A549 (cell line): ENCODE results near the gene GNG5. TPM values are rescaled to one million over a fixed set of nuclear protein-coding genes. Genes with fewer than 3 reads are reported as not detected.

Experiments
- ATAC-seq, 2 experiments: fragments of 200-7000 bp in 1 of 2; fragments of >200 bp in 1 of 2; cut with Nextera tagmentation in 1 of 2; cut with Tn5 transposase in 1 of 2; 3 replicates each; pipeline versions ENCODE4 v1.8.0 to v1.9.1; 2018 to 2020; ENCODE audit warnings: mild to moderate bottlenecking in 1 of 2, moderate library complexity in 1 of 2
- CTCF ChIA-PET: fragments of 300-600 bp; sonication (Branson Sonifier 250); formaldehyde crosslinking; extraction: SDS; loops from one replicate; lab custom pipeline; 2021; ENCODE audit warnings: antibody characterized with exemption, inconsistent platforms; lab: Yijun Ruan, JAX
- POLR2A ChIA-PET: fragments of 350-600 bp; formaldehyde crosslinking; extraction: SDS; loops from one replicate; lab custom pipeline; 2021; ENCODE audit warnings: antibody characterized with exemption, inconsistent platforms; lab: Yijun Ruan, JAX
- DNase-seq, 2 experiments: peaks; one replicate each; pipeline versions ENCODE4 v3.0.0 to v3.0.0-alpha.2; 2011 to 2016; ENCODE audit warnings: low read depth in 1 of 2, low spot score in 1 of 2
- FAIRE-seq: peaks from 2 replicates; lab custom pipeline; 2011; peaks lifted over from hg19 to GRCh38; lab: Jason Lieb, UNC
- H3K27ac ChIP-seq, 2 experiments: fragments of >200 bp; sonication (Bioruptor Twin); formaldehyde crosslinking; 3 replicates each; pipeline ENCODE4 v1.5.1; 2016 to 2017
- H3K4me1 ChIP-seq: fragments of >200 bp; sonication (Bioruptor Twin); formaldehyde crosslinking; 3 replicates; pipeline ENCODE4 v1.6.1; 2016
- H3K4me2 ChIP-seq: fragments of >200 bp; sonication (Bioruptor Twin); formaldehyde crosslinking; 3 replicates; pipeline ENCODE4 v1.6.1; 2016
- H3K4me3 ChIP-seq: fragments of >200 bp; sonication (Bioruptor Twin); formaldehyde crosslinking; 3 replicates; pipeline ENCODE4 v1.5.1; 2016
- H3K9me3 ChIP-seq: fragments of >200 bp; sonication (Bioruptor Twin); formaldehyde crosslinking; 3 replicates; pipeline ENCODE4 v1.6.1; 2016
- BHLHE40 ChIP-seq: IDR thresholded peaks from 2 replicates; pipeline ENCODE4 v1.6.1; 2012; ENCODE audit warnings: low read depth, low read length, inconsistent platforms
- CHD2 ChIP-seq: fragments of 150-350 bp; IDR thresholded peaks from 2 replicates; pipeline ENCODE4 v1.6.1; 2014; ENCODE audit warnings: low read length; ENCODE audit not compliant: partially characterized antibody
- FOSL2 ChIP-seq, 2 experiments: fragments of 450-650 bp in 1 of 2; fragments of >200 bp in 1 of 2; sonication (Bioruptor Twin) in 1 of 2; formaldehyde crosslinking; IDR thresholded peaks; 2 replicates each; pipeline versions ENCODE4 v1.5.0 to v1.6.1; 2016 to 2020; ENCODE audit warnings: mild to moderate bottlenecking in 1 of 2, moderate library complexity in 1 of 2
- GATA3 ChIP-seq: IDR thresholded peaks from 2 replicates; pipeline ENCODE4 v1.6.1; 2012; ENCODE audit warnings: borderline replicate concordance
- KDM1A ChIP-seq: fragments of 200-600 bp; sonication (generic); IDR thresholded peaks from 2 replicates; pipeline ENCODE4 v1.6.1; 2016; ENCODE audit warnings: low read depth, mild to moderate bottlenecking
- KDM5A ChIP-seq: fragments of 200-600 bp; sonication (generic); IDR thresholded peaks from 2 replicates; pipeline ENCODE4 v1.6.1; 2016; ENCODE audit warnings: antibody characterized with exemption, mild to moderate bottlenecking
- MAZ ChIP-seq: fragments of 150-350 bp; IDR thresholded peaks from 2 replicates; pipeline ENCODE4 v1.6.1; 2014; ENCODE audit warnings: antibody characterized with exemption, low read depth, low read length, borderline replicate concordance
- NFE2L2 ChIP-seq: fragments of 150-350 bp; conservative IDR thresholded peaks from 2 replicates; pipeline ENCODE4 v1.6.1; 2014; ENCODE audit warnings: low read length
- NPAS2 ChIP-seq: fragments of 250-450 bp; sonication (Bioruptor Pico); IDR thresholded peaks from 2 replicates; pipeline ENCODE4 v1.8.0; 2022; ENCODE audit warnings: mild to moderate bottlenecking, moderate library complexity, borderline replicate concordance
- PBX3 ChIP-seq: IDR thresholded peaks from 2 replicates; pipeline ENCODE4 v1.6.1; 2012
- PHF8 ChIP-seq: fragments of 200-600 bp; sonication (generic); IDR thresholded peaks from 2 replicates; pipeline ENCODE4 v1.6.1; 2016; ENCODE audit warnings: low read depth, mild to moderate bottlenecking, antibody characterized with exemption, moderate library complexity, borderline replicate concordance
- POLR2A ChIP-seq: IDR thresholded peaks from 2 replicates; pipeline ENCODE4 v1.6.1; 2012; ENCODE audit warnings: mild to moderate bottlenecking, low read length
- RARB ChIP-seq: fragments of 250-450 bp; sonication (Bioruptor Pico); IDR thresholded peaks from 2 replicates; pipeline ENCODE4 v1.8.0; 2021; ENCODE audit warnings: mild to moderate bottlenecking, moderate library complexity
- RFX5 ChIP-seq: fragments of 450-650 bp; IDR thresholded peaks from 2 replicates; pipeline ENCODE4 v1.7.1; 2014; ENCODE audit warnings: antibody characterized with exemption, mild to moderate bottlenecking, moderate library complexity
- SMC3 ChIP-seq: fragments of >200 bp; sonication (Bioruptor Twin); formaldehyde crosslinking; IDR thresholded peaks from 3 replicates; pipeline ENCODE4 v1.6.1; 2018; ENCODE audit warnings: inconsistent platforms
- SREBF2 ChIP-seq: fragments of 450-650 bp; IDR thresholded peaks from 2 replicates; pipeline ENCODE4 v1.6.1; 2014; ENCODE audit warnings: mild to moderate bottlenecking, moderate library complexity
- USF2 ChIP-seq: fragments of 450-650 bp; IDR thresholded peaks from 2 replicates; pipeline ENCODE4 v1.6.1; 2014; ENCODE audit warnings: antibody characterized with exemption
- ZC3H11A ChIP-seq: fragments of 450-650 bp; IDR thresholded peaks from 2 replicates; pipeline ENCODE4 v1.6.1; 2014; ENCODE audit warnings: antibody characterized with exemption, mild to moderate bottlenecking
- ZSCAN20 ChIP-seq: fragments of 250-450 bp; sonication (Bioruptor Pico); IDR thresholded peaks from 2 replicates; pipeline ENCODE4 v1.8.0; 2022; ENCODE audit warnings: mild to moderate bottlenecking, moderate library complexity
- WGBS: methylation state at CpG from one replicate; pipeline ENCODE4 v1.1.6; 2017; ENCODE audit errors: missing lambda C conversion rate; 5-methylcytosine and 5-hydroxymethylcytosine counted together
- polyA plus RNA-seq, 4 experiments: library from polyadenylated mRNA; depleted of rRNA in 3 of 4; stranded (reverse); fragments of >200 nt; fragmentation: RNase III in 1 of 4; extraction: RNeasy Plus Mini Kit Qiagen cat#74134 plus additional on column Dnase treatment in 1 of 4; gene quantifications; 2 replicates in 3 of 4; 3 replicates in 1 of 4; pipeline ENCODE4 v1.2.3, GENCODE V29; 2011 to 2017
- TF ChIP-seq, protein P1 (sequence below): fragments of 250-450 bp; sonication (Bioruptor Pico); IDR thresholded peaks from 2 replicates; pipeline ENCODE4 v1.5.0; 2020; ENCODE audit warnings: low read depth, mild to moderate bottlenecking, moderate library complexity
- TF ChIP-seq, protein P2 (sequence below): IDR thresholded peaks from 2 replicates; pipeline ENCODE4 v1.6.1; 2012; ENCODE audit warnings: low read depth, borderline replicate concordance
- TF ChIP-seq, protein P3 (sequence below): fragments of >200 bp; sonication (Bioruptor Twin); formaldehyde crosslinking; IDR thresholded peaks from 3 replicates; pipeline ENCODE4 v1.6.1; 2016

The GNG5 gene
- polyA plus RNA-seq, 2 of the 4 experiments (the other 2 are of a cell fraction), result 59.3 to 135 TPM

GRCh38 chr1:84504580-84505492 lies 1.5 kb downstream of the GNG5 start:
- TF ChIP-seq, protein P1, sequence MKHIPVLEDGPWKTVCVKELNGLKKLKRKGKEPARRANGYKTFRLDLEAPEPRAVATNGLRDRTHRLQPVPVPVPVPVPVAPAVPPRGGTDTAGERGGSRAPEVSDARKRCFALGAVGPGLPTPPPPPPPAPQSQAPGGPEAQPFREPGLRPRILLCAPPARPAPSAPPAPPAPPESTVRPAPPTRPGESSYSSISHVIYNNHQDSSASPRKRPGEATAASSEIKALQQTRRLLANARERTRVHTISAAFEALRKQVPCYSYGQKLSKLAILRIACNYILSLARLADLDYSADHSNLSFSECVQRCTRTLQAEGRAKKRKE (CRISPR knock-in tag), result no peak
- TF ChIP-seq KDM5A (no peak), ZSCAN20 (CRISPR knock-in tag) (no peak), CHD2 (no peak), PBX3 (no peak), RFX5 (no peak), USF2 (no peak), NPAS2 (CRISPR knock-in tag) (no peak), GATA3 (no peak), KDM1A (no peak), ZC3H11A (no peak)
- TF ChIP-seq, protein P2, sequence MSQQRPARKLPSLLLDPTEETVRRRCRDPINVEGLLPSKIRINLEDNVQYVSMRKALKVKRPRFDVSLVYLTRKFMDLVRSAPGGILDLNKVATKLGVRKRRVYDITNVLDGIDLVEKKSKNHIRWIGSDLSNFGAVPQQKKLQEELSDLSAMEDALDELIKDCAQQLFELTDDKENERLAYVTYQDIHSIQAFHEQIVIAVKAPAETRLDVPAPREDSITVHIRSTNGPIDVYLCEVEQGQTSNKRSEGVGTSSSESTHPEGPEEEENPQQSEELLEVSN, result no peak
- H3K4me3 ChIP-seq, result peak overlapping the region; percentile 79
- H3K9me3 ChIP-seq, result 0 out of 3 replicates have a peak, but pooled peaks cover 4% of the 10 kb centered on the region
- CTCF ChIA-PET, result interaction anchor here (1.5 to 1.6 kb wide), 2 partner anchors 115 to 249 kb away, joined by 3 to 6 read pairs; no protein-coding TSS in a partner anchor
- DNase-seq, result peak in 1 of 2 experiments; percentile 4
- H3K4me1 ChIP-seq, result peaks cover 22% of the 10 kb centered on the region; the same call in 2 of the 3 replicates
- ATAC-seq, result no peak
- 11% methylated on average over 17 of the region's 17 CpGs for WGBS
- H3K27ac ChIP-seq, result peak overlapping the region; percentile 94 to 99
- peak overlapping the region; percentile 92 for H3K4me2 ChIP-seq
- POLR2A ChIA-PET, result interaction anchor here (1.1 to 1.9 kb wide), 4 partner anchors 26 to 207 kb away, joined by 3 to 27 read pairs (median 13); partner anchors contain the start of gene CTBS
- no peak for FAIRE-seq

- 92% methylated on average over 5 of the region's 5 CpGs for WGBS
- CTCF ChIA-PET, result interaction anchor here (1.6 kb wide), 1 partner anchor 117 kb away, joined by 6 read pairs; no protein-coding TSS in a partner anchor
- POLR2A ChIA-PET, result no interaction called here
- no peak for DNase-seq
- Histone ChIP-seq H3K9me3 (no peaks in the 10 kb centered on the region), H3K27ac (no peak overlapping the region), H3K4me2 (no peak overlapping the region), H3K4me3 (no peak overlapping the region), H3K4me1 (peaks cover 22% of the 10 kb centered on the region; the same call in 2 of the 3 replicates)
- FAIRE-seq, result no peak
- no peak for ATAC-seq
- no peak for TF ChIP-seq GATA3
Measured at GRCh38 chr1:84502927-84503326, 3.5 kb downstream of the GNG5 start.

DNA sequence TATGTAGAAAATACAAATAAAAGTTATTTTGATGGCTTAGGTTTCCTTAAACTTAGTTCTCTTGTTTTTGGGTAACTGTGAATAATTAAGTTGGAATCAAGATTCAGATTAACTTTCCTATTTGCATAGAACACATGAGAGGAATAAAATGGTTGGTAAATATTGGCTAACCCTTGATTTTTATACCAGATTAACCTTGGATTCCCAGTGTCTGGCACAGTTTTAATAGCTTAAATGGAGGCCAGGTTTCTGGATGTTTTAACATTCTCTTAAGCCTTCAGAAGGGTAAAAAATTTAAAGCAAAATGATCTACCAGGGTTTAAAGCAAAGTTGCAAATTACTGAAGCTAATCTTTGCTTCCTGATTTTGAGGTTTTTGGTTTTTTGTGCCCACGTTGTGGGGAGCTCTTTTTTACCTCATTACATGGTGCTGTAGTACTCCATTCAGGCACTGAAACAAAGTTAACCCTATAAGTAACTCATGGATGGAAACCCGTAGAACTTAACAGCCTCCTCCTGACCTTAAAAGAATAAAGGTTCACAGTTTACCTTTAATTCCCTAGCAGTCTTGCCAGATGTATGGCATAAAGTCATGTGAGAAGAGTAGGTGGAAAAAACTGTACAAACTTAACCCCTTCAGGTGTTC lies 8.6 kb downstream of the GNG5 start:
- Histone ChIP-seq H3K27ac (no peak overlapping the region), H3K4me2 (no peak overlapping the region), H3K4me1 (no peaks in the 10 kb centered on the region; the same call in 2 of the 3 replicates), H3K4me3 (no peak overlapping the region), H3K9me3 (no peaks in the 10 kb centered on the region)
- POLR2A ChIA-PET, result interaction anchor here (0.8 kb wide), 1 partner anchor 8 kb away, joined by 3 read pairs; the partner anchor contains the start of genes GNG5 and SPATA1
- 56% methylated on average over 2 of the region's 2 CpGs for WGBS
- no peak for ATAC-seq
- DNase-seq, result no peak
- CTCF ChIA-PET, result no interaction called here
- FAIRE-seq, result no peak
- TF ChIP-seq PHF8 (no peak), USF2 (no peak), POLR2A (no peak), SMC3 (no peak), PBX3 (no peak), BHLHE40 (no peak), KDM1A (no peak), NPAS2 (CRISPR knock-in tag) (no peak), NFE2L2 (no peak), RARB (CRISPR knock-in tag) (no peak), FOSL2 (IDR thresholded peaks at IDR 0.05) (no peak), FOSL2 (CRISPR knock-in tag; IDR thresholded peaks at IDR 0.05) (no peak), GATA3 (no peak), SREBF2 (no peak), MAZ (no peak)
- TF ChIP-seq, protein P3, sequence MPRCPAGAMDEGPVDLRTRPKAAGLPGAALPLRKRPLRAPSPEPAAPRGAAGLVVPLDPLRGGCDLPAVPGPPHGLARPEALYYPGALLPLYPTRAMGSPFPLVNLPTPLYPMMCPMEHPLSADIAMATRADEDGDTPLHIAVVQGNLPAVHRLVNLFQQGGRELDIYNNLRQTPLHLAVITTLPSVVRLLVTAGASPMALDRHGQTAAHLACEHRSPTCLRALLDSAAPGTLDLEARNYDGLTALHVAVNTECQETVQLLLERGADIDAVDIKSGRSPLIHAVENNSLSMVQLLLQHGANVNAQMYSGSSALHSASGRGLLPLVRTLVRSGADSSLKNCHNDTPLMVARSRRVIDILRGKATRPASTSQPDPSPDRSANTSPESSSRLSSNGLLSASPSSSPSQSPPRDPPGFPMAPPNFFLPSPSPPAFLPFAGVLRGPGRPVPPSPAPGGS, result no peak
